ENCODE data around the gene STIMATE. TPM values are rescaled to one million over a fixed set of nuclear protein-coding genes. Genes with fewer than 3 reads are reported as not detected.

STIMATE gene
- total and polyA plus RNA-seq, 2 experiments from 2014 or later: 9.3 to 10.3 TPM

- 82 to 88% methylated on average over 8 of the region's 8 CpGs for WGBS, 2 experiments (ENCODE audit: low coverage in 1 of 2, low lambda C conversion rate in 2 of 2, missing lambda C conversion rate in 2 of 2)
- H3K79me2 ChIP-seq (ENCODE audit: insufficient read depth): no peaks in the 10 kb centered on the region
- H3K4me2 ChIP-seq (ENCODE audit: unreplicated experiment): no peak overlapping the region
- no peak overlapping the region for H3K9ac ChIP-seq
- H3F3A ChIP-seq (ENCODE audit: insufficient read depth): no peaks in the 10 kb centered on the region
- TF ChIP-seq EZH2 (IDR thresholded peaks at IDR 0.05; ENCODE audit: insufficient read depth, poor library complexity, severe bottlenecking): no peak
- no peak for TF ChIP-seq EZH2phosphoT487 (IDR thresholded peaks at IDR 0.05; ENCODE audit: insufficient read depth, low read depth)
- no peak overlapping the region for H3K4me3 ChIP-seq
- DNase-seq: no peak
- peaks cover 8% of the 10 kb centered on the region for H3K4me1 ChIP-seq (ENCODE audit: insufficient read depth)
- H3K36me3 ChIP-seq (ENCODE audit: low read depth): no peaks in the 10 kb centered on the region
- H3K9me2 ChIP-seq (ENCODE audit: insufficient read depth): no peaks in the 10 kb centered on the region
- in situ Hi-C loops (cut with MboI): no loop called here
- H3K9me3 ChIP-seq (ENCODE audit: low read depth): no peaks in the 10 kb centered on the region
- H3K27me3 ChIP-seq (replicated peaks; ENCODE audit: insufficient read depth): no peaks in the 10 kb centered on the region
- H4K20me1 ChIP-seq (ENCODE audit: insufficient read depth): no peaks in the 10 kb centered on the region
- H3K27ac ChIP-seq: no peak overlapping the region
- H2AFZ ChIP-seq: no peak overlapping the region
Observed at GRCh38 chr3:52835766-52836470, 61.4 kb downstream of the STIMATE start.

- no peaks in the 10 kb centered on the region for H3K27me3 ChIP-seq (replicated peaks; ENCODE audit: insufficient read depth)
- H2AFZ ChIP-seq: no peak within 1 kb of the TSS
- TF ChIP-seq EZH2 (IDR thresholded peaks at IDR 0.05; ENCODE audit: insufficient read depth, poor library complexity, severe bottlenecking) (no peak), EZH2phosphoT487 (IDR thresholded peaks at IDR 0.05; ENCODE audit: insufficient read depth, low read depth) (no peak)
- no peak within 1 kb of the TSS for H3K9ac ChIP-seq
- peaks cover 8% of the 10 kb centered on the region for H3K4me1 ChIP-seq (ENCODE audit: insufficient read depth)
- no peak within 1 kb of the TSS for H3K4me3 ChIP-seq
- DNase-seq: no peak
- in situ Hi-C loops (cut with MboI): no loop called here
- H3K36me3 ChIP-seq (ENCODE audit: low read depth): no peaks in the 10 kb centered on the region
- no peaks in the 10 kb centered on the region for H3F3A ChIP-seq (ENCODE audit: insufficient read depth)
- no peaks in the 10 kb centered on the region for H3K9me2 ChIP-seq (ENCODE audit: insufficient read depth)
- H4K20me1 ChIP-seq (ENCODE audit: insufficient read depth): no peaks in the 10 kb centered on the region
- no peak within 1 kb of the TSS for H3K4me2 ChIP-seq (ENCODE audit: unreplicated experiment)
- H3K79me2 ChIP-seq (ENCODE audit: insufficient read depth): no peaks in the 10 kb centered on the region
- no peak within 1 kb of the TSS for H3K27ac ChIP-seq
- WGBS, 2 experiments (ENCODE audit: low coverage in 1 of 2, low lambda C conversion rate in 2 of 2, missing lambda C conversion rate in 2 of 2): 68 to 70% methylated on average over 11 of the region's 11 CpGs
- no peaks in the 10 kb centered on the region for H3K9me3 ChIP-seq (ENCODE audit: low read depth)
Observed at GRCh38 chr3:52834871-52835501, 62.4 kb downstream of the STIMATE start, which contains the start of gene MUSTN1. MUSTN1 (minus strand) TSS chr3:52835019; CDS start chr3:52834948, 71 bp downstream.

- in situ Hi-C loops (cut with MboI): no loop called here
- Histone ChIP-seq H3K27ac (no peak overlapping the region), H3K36me3 (ENCODE audit: low read depth) (no peaks in the 10 kb centered on the region), H3K27me3 (replicated peaks; ENCODE audit: insufficient read depth) (no peaks in the 10 kb centered on the region), H2AFZ (no peak overlapping the region), H3F3A (ENCODE audit: insufficient read depth) (no peaks in the 10 kb centered on the region), H3K9me2 (ENCODE audit: insufficient read depth) (no peaks in the 10 kb centered on the region), H3K4me2 (ENCODE audit: unreplicated experiment) (no peak overlapping the region), H3K4me3 (no peak overlapping the region), H3K9ac (no peak overlapping the region), H3K79me2 (ENCODE audit: insufficient read depth) (no peaks in the 10 kb centered on the region), H3K9me3 (ENCODE audit: low read depth) (no peaks in the 10 kb centered on the region), H3K4me1 (ENCODE audit: insufficient read depth) (peaks cover 8% of the 10 kb centered on the region), H4K20me1 (ENCODE audit: insufficient read depth) (no peaks in the 10 kb centered on the region)
- TF ChIP-seq EZH2phosphoT487 (IDR thresholded peaks at IDR 0.05; ENCODE audit: insufficient read depth, low read depth): no peak
- no peak for TF ChIP-seq EZH2 (IDR thresholded peaks at IDR 0.05; ENCODE audit: insufficient read depth, poor library complexity, severe bottlenecking)
- WGBS, 2 experiments (ENCODE audit: low coverage in 1 of 2, low lambda C conversion rate in 2 of 2, missing lambda C conversion rate in 2 of 2): 91 to 97% methylated on average over 12 to 14 of the region's 14 CpGs
- DNase-seq: no peak
Observed at GRCh38 chr3:52833202-52833601, 64.1 kb downstream of the STIMATE start.

GRCh38 chr3:52831500-52832301 lies 65.6 kb downstream of the STIMATE start:
- H3K36me3 ChIP-seq (ENCODE audit: low read depth): no peaks in the 10 kb centered on the region
- H3K9me2 ChIP-seq (ENCODE audit: insufficient read depth): no peaks in the 10 kb centered on the region
- 20 to 21% methylated on average over 21 of the region's 21 CpGs for WGBS, 2 experiments (ENCODE audit: low coverage in 1 of 2, low lambda C conversion rate in 2 of 2, missing lambda C conversion rate in 2 of 2)
- H3K4me3 ChIP-seq: no peak overlapping the region
- H3F3A ChIP-seq (ENCODE audit: insufficient read depth): no peaks in the 10 kb centered on the region
- peak overlapping the region; percentile 54 for H3K4me2 ChIP-seq (ENCODE audit: unreplicated experiment)
- no peak overlapping the region; the same call in 1 of the 2 replicates for H3K9ac ChIP-seq
- no peaks in the 10 kb centered on the region for H3K79me2 ChIP-seq (ENCODE audit: insufficient read depth)
- in situ Hi-C loops (cut with MboI): no loop called here
- no peak overlapping the region for H3K27ac ChIP-seq
- H3K4me1 ChIP-seq (ENCODE audit: insufficient read depth): peaks cover 8% of the 10 kb centered on the region
- H3K9me3 ChIP-seq (ENCODE audit: low read depth): no peaks in the 10 kb centered on the region
- H2AFZ ChIP-seq: no peak overlapping the region
- no peak for TF ChIP-seq EZH2phosphoT487 (IDR thresholded peaks at IDR 0.05; ENCODE audit: insufficient read depth, low read depth)
- DNase-seq: peak; percentile 87
- no peaks in the 10 kb centered on the region for H4K20me1 ChIP-seq (ENCODE audit: insufficient read depth)
- no peaks in the 10 kb centered on the region for H3K27me3 ChIP-seq (replicated peaks; ENCODE audit: insufficient read depth)
